ENCODE measurements around the gene RPP40. TPM values are rescaled to one million over a fixed set of nuclear protein-coding genes. Genes with fewer than 3 reads are reported as not detected.

The RPP40 gene
- polyA plus RNA-seq, 1 of the 3 experiments (the other 2 are of a cell fraction), result 9.8 TPM

- no peak overlapping the region for H3K27ac ChIP-seq (ENCODE audit: low read depth in 2 of 2, low read length in 1 of 2)
- 35% methylated on average over 3 of the region's 3 CpGs for WGBS (ENCODE audit: low lambda C conversion rate)
- H3K79me2 ChIP-seq (ENCODE audit: insufficient read depth), result no peaks in the 10 kb centered on the region
- TF ChIP-seq ELF1 (IDR thresholded peaks at IDR 0.05), result no peak
- no peak for TF ChIP-seq GABPA (IDR thresholded peaks at IDR 0.05; ENCODE audit: low read depth)
- TF ChIP-seq, protein P1, sequence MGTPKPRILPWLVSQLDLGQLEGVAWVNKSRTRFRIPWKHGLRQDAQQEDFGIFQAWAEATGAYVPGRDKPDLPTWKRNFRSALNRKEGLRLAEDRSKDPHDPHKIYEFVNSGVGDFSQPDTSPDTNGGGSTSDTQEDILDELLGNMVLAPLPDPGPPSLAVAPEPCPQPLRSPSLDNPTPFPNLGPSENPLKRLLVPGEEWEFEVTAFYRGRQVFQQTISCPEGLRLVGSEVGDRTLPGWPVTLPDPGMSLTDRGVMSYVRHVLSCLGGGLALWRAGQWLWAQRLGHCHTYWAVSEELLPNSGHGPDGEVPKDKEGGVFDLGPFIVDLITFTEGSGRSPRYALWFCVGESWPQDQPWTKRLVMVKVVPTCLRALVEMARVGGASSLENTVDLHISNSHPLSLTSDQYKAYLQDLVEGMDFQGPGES (IDR thresholded peaks at IDR 0.05; ENCODE audit: low read depth, low read length), result no peak
- TF ChIP-seq, protein P2, sequence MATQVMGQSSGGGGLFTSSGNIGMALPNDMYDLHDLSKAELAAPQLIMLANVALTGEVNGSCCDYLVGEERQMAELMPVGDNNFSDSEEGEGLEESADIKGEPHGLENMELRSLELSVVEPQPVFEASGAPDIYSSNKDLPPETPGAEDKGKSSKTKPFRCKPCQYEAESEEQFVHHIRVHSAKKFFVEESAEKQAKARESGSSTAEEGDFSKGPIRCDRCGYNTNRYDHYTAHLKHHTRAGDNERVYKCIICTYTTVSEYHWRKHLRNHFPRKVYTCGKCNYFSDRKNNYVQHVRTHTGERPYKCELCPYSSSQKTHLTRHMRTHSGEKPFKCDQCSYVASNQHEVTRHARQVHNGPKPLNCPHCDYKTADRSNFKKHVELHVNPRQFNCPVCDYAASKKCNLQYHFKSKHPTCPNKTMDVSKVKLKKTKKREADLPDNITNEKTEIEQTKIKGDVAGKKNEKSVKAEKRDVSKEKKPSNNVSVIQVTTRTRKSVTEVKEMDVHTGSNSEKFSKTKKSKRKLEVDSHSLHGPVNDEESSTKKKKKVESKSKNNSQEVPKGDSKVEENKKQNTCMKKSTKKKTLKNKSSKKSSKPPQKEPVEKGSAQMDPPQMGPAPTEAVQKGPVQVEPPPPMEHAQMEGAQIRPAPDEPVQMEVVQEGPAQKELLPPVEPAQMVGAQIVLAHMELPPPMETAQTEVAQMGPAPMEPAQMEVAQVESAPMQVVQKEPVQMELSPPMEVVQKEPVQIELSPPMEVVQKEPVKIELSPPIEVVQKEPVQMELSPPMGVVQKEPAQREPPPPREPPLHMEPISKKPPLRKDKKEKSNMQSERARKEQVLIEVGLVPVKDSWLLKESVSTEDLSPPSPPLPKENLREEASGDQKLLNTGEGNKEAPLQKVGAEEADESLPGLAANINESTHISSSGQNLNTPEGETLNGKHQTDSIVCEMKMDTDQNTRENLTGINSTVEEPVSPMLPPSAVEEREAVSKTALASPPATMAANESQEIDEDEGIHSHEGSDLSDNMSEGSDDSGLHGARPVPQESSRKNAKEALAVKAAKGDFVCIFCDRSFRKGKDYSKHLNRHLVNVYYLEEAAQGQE (IDR thresholded peaks at IDR 0.05; ENCODE audit: low read depth, low read length), result no peak
- TF ChIP-seq RXRA (IDR thresholded peaks at IDR 0.05; ENCODE audit: borderline replicate concordance, low read depth), result no peak
- no peak for TF ChIP-seq SMC3 (IDR thresholded peaks at IDR 0.05; ENCODE audit: low read depth, low read length)
- no peak for TF ChIP-seq MEF2A (IDR thresholded peaks at IDR 0.05; ENCODE audit: borderline replicate concordance, low read depth)
- TF ChIP-seq RFX5 (IDR thresholded peaks at IDR 0.05; ENCODE audit: low read length), result no peak
- no peak for TF ChIP-seq TAF1 (IDR thresholded peaks at IDR 0.05; ENCODE audit: borderline replicate concordance, low read depth, low read length)
- no peak for TF ChIP-seq JUND (IDR thresholded peaks at IDR 0.05)
- TF ChIP-seq EZH2phosphoT487 (IDR thresholded peaks at IDR 0.05; ENCODE audit: borderline replicate concordance, low read depth), result no peak
- H3K9me2 ChIP-seq, result no peaks in the 10 kb centered on the region
- H4K20me1 ChIP-seq (ENCODE audit: insufficient read depth), result no peaks in the 10 kb centered on the region
- no peaks in the 10 kb centered on the region for H3F3A ChIP-seq (replicated peaks; ENCODE audit: insufficient read depth)
- no peak for DNase-seq
- H3K9ac ChIP-seq, result no peak overlapping the region
- no peak overlapping the region for H2AFZ ChIP-seq (ENCODE audit: low read depth)
- H3K36me3 ChIP-seq (replicated peaks in 1 of 2; ENCODE audit: control insufficient read depth in 1 of 2, insufficient read depth in 2 of 2, low read length in 1 of 2), result peaks cover 0 to 16% of the 10 kb centered on the region in 2 experiments
- H3K4me2 ChIP-seq, result no peak overlapping the region
- H3K4me3 ChIP-seq (ENCODE audit: low read depth in 2 of 2, low read length in 1 of 2), result no peak overlapping the region
- CTCF ChIA-PET, result no interaction called here
- POLR2A ChIA-PET, result no interaction called here
- no peaks in the 10 kb centered on the region for H3K27me3 ChIP-seq (ENCODE audit: insufficient read depth)
- no peaks in the 10 kb centered on the region for H3K4me1 ChIP-seq (ENCODE audit: control insufficient read depth in 1 of 2, insufficient read depth in 2 of 2, low read depth in 1 of 2, low read length in 1 of 2)
- no peaks in the 10 kb centered on the region for H3K9me3 ChIP-seq
Observed at GRCh38 chr6:4958624-4959023, 45.2 kb downstream of the RPP40 start.

- Histone ChIP-seq H3K27ac (ENCODE audit: low read depth in 2 of 2, low read length in 1 of 2) (no peak overlapping the region), H3K4me1 (ENCODE audit: control insufficient read depth in 1 of 2, insufficient read depth in 2 of 2, low read depth in 1 of 2, low read length in 1 of 2) (no peaks in the 10 kb centered on the region), H4K20me1 (ENCODE audit: insufficient read depth) (no peaks in the 10 kb centered on the region), H3K27me3 (ENCODE audit: insufficient read depth) (no peaks in the 10 kb centered on the region), H3K9me3 (no peaks in the 10 kb centered on the region), H2AFZ (ENCODE audit: low read depth) (no peak overlapping the region), H3K79me2 (ENCODE audit: insufficient read depth) (no peaks in the 10 kb centered on the region), H3K36me3 (replicated peaks in 1 of 2; ENCODE audit: control insufficient read depth in 1 of 2, insufficient read depth in 2 of 2, low read length in 1 of 2) (peaks cover 0 to 16% of the 10 kb centered on the region in 2 experiments), H3K9ac (no peak overlapping the region), H3K4me2 (no peak overlapping the region), H3K9me2 (no peaks in the 10 kb centered on the region), H3F3A (replicated peaks; ENCODE audit: insufficient read depth) (no peaks in the 10 kb centered on the region), H3K4me3 (ENCODE audit: low read depth in 2 of 2, low read length in 1 of 2) (no peak overlapping the region)
- DNase-seq, result no peak
- POLR2A ChIA-PET, result interaction anchor here (1.3 kb wide), 1 partner anchor 46 kb away, joined by 3 read pairs; no protein-coding TSS in a partner anchor
- 80% methylated on average over 8 of the region's 9 CpGs for WGBS (ENCODE audit: low lambda C conversion rate)
- CTCF ChIA-PET, result interaction anchor here (0.8 to 1.6 kb wide), 4 partner anchors 10 to 22 kb away, joined by 3 to 4 read pairs (median 3); no protein-coding TSS in a partner anchor
- TF ChIP-seq RAD21 (IDR thresholded peaks at IDR 0.05; ENCODE audit: low read length) (no peak), TCF12 (IDR thresholded peaks at IDR 0.05) (no peak), TAF1 (IDR thresholded peaks at IDR 0.05; ENCODE audit: borderline replicate concordance, low read depth, low read length) (no peak), USF2 (IDR thresholded peaks at IDR 0.05; ENCODE audit: borderline replicate concordance, low read depth, low read length) (no peak), CHD2 (IDR thresholded peaks at IDR 0.05; ENCODE audit: low read length, partially characterized antibody) (no peak), FOSL2 (IDR thresholded peaks at IDR 0.05; ENCODE audit: borderline replicate concordance, low read depth) (no peak), RCOR1 (IDR thresholded peaks at IDR 0.05; ENCODE audit: low read length) (no peak), ELF1 (IDR thresholded peaks at IDR 0.05) (no peak), EP300 (IDR thresholded peaks at IDR 0.05; ENCODE audit: borderline replicate concordance in 1 of 2, low read depth in 1 of 2, low read length in 1 of 2) (no peak), GATA2 (CRISPR knock-in tag; IDR thresholded peaks at IDR 0.05) (no peak)
Observed at GRCh38 chr6:4957521-4958231, 46.2 kb downstream of the RPP40 start.

Data from SK-N-SH (cell line).